Activated T-cell treated with anti-CD3 and anti-CD28 coated beads, Interleukin-2, amount 50 U/mL, for 1 hour (primary cell): ENCODE results near the gene UQCRC2.
A peak's percentile ranks its signal among the peaks of the same experiment; 100 is the strongest.
"Not testable (repeated sequence)": the region's sequence is repeated elsewhere in the genome, so short reads cannot be mapped to it uniquely, and the experiment has no call there.

Experiments
- DNase-seq: peaks from one replicate; pipeline ENCODE4 v3.0.0-alpha.2; 2020

UQCRC2 gene

GRCh38 chr16:21984062-21984461, 30.9 kb downstream of the UQCRC2 start:
- no peak for DNase-seq

GRCh38 chr16:21985524-21985923, 32.4 kb downstream of the UQCRC2 start:
- no peak for DNase-seq

- no peak for DNase-seq
Measured at GRCh38 chr16:21986692-21987246, 33.6 kb downstream of the UQCRC2 start.

GRCh38 chr16:21987498-21987897, 34.3 kb downstream of the UQCRC2 start:
- DNase-seq = no peak

GRCh38 chr16:21989133-21989532, 36.0 kb downstream of the UQCRC2 start:
- no peak for DNase-seq

GRCh38 chr16:21989751-21990150, 36.6 kb downstream of the UQCRC2 start:
- no peak for DNase-seq

GRCh38 chr16:21990381-21990944, 37.3 kb downstream of the UQCRC2 start:
- no peak for DNase-seq

- no peak for DNase-seq
Measured at GRCh38 chr16:21991621-21992020, 38.5 kb downstream of the UQCRC2 start.

GRCh38 chr16:21994856-21995465, 41.8 kb downstream of the UQCRC2 start:
- DNase-seq = no peak

- no peak for DNase-seq
Measured at GRCh38 chr16:21996923-21997696, 43.9 kb downstream of the UQCRC2 start.

GRCh38 chr16:21997697-21998480, 44.7 kb downstream of the UQCRC2 start:
- no peak for DNase-seq

- no peak for DNase-seq
Measured at GRCh38 chr16:22001591-22001990, 48.4 kb downstream of the UQCRC2 start.

- not testable (repeated sequence) for DNase-seq
Measured at GRCh38 chr16:22002047-22002446, 48.9 kb downstream of the UQCRC2 start.

- DNase-seq = no peak
Measured at GRCh38 chr16:22003195-22003594, 50.0 kb downstream of the UQCRC2 start.

- no peak for DNase-seq
Measured at GRCh38 chr16:22004341-22004740, 51.2 kb downstream of the UQCRC2 start.

GRCh38 chr16:22005746-22006145, 52.6 kb downstream of the UQCRC2 start:
- DNase-seq = no peak

GRCh38 chr16:22006636-22007035, 53.5 kb downstream of the UQCRC2 start:
- DNase-seq = no peak

GRCh38 chr16:22007159-22007508, 54.0 kb downstream of the UQCRC2 start:
- no peak for DNase-seq

- DNase-seq = peak; percentile 76
Measured at GRCh38 chr16:22007509-22008214, 54.5 kb downstream of the UQCRC2 start, which contains the start of gene MOSMO. TSS of gene MOSMO (plus strand) at chr16:22008111. CDS start at chr16:22008302, 191 bp downstream.

- peak; percentile 39 for DNase-seq
Measured at GRCh38 chr16:22008215-22009059, 55.3 kb downstream of the UQCRC2 start.

GRCh38 chr16:22010902-22011301, 57.7 kb downstream of the UQCRC2 start:
- no peak for DNase-seq
